Sigmoid colon (tissue), 7 donors: ENCODE results near the gene PLCB2. TPM values are rescaled to one million over a fixed set of nuclear protein-coding genes. Genes with fewer than 3 reads are reported as not detected.

ENCODE experiments used
- DNase-seq: peaks from one replicate; pipeline ENCODE4 v3.0.0-alpha.2; 2019
- H3K27ac ChIP-seq, 4 donors: fragments of 200-600 bp; sonication (generic); one replicate each; pipeline ENCODE4 v1.5.1; 2016 to 2019; ENCODE audit warnings: mild to moderate bottlenecking in 1 of 4
- H3K27me3 ChIP-seq, 3 donors: fragments of 200-600 bp; sonication (generic); one replicate each; pipeline ENCODE4 v1.5.1; 2019; ENCODE audit warnings: mild to moderate bottlenecking in 1 of 3
- H3K36me3 ChIP-seq, 4 donors: fragments of 200-600 bp; sonication (generic); one replicate each; pipeline ENCODE4 v1.5.1; 2016 to 2019
- H3K4me1 ChIP-seq, 4 donors: fragments of 200-600 bp; sonication (generic); one replicate each; pipeline ENCODE4 v1.5.1; 2017 to 2019
- H3K4me3 ChIP-seq, 4 donors: fragments of 200-600 bp; sonication (generic); one replicate each; pipeline ENCODE4 v1.5.1; 2017 to 2019; ENCODE audit warnings: mild to moderate bottlenecking in 2 of 4, moderate library complexity in 1 of 4
- H3K9me3 ChIP-seq, 4 donors: fragments of 200-600 bp in 3 of 4; sonication (generic) in 3 of 4; one replicate each; pipeline versions ENCODE4 v1.5.1 to v1.6.1; 2013 to 2019
- EP300 ChIP-seq, 4 donors: sonication (generic); formaldehyde crosslinking; IDR thresholded peaks; one replicate each; pipeline ENCODE4 v1.6.1; 2017; ENCODE audit warnings: antibody characterized with exemption in 4 of 4
- POLR2A ChIP-seq, 2 donors: fragments of 450-650 bp; IDR thresholded peaks; one replicate each; pipeline ENCODE4 v1.6.1; 2016; ENCODE audit warnings: antibody characterized with exemption in 2 of 2, mild to moderate bottlenecking in 2 of 2, moderate library complexity in 2 of 2
- POLR2AphosphoS5 ChIP-seq, 4 donors: sonication (generic); formaldehyde crosslinking; IDR thresholded peaks; one replicate each; pipeline ENCODE4 v1.6.1; 2017; ENCODE audit warnings: antibody characterized with exemption in 4 of 4
- WGBS, 2 donors: extraction: QIAGEN DNeasy Blood & Tissue Kit; methylation state at CpG; one replicate each; pipeline ENCODE4 v1.1.7; 2013; 5-methylcytosine and 5-hydroxymethylcytosine counted together
- intact Hi-C: fragments of 100-400 bp; cut with DNase I; formaldehyde crosslinking; loops from one replicate; pipeline ENCODE4 v1.15.1; 2023
- polyA plus RNA-seq, 3 donors: library from polyadenylated mRNA; stranded (reverse); fragments of 200-250 nt; gene quantifications; one replicate each; pipeline ENCODE4 v1.2.3, GENCODE V29; 2013
- total RNA-seq, 4 donors: library from RNA; depleted of rRNA; stranded (reverse); fragments of >200 nt; gene quantifications; one replicate each; pipeline ENCODE4 v1.1.0, GENCODE V29; 2016
- TF ChIP-seq, protein P1 (sequence below), 4 experiments: fragments of 450-650 bp in 3 of 4; fragments of 200-600 bp in 1 of 4; IDR thresholded peaks; one replicate each; pipeline ENCODE4 v1.5.1; 2016 to 2019; ENCODE audit warnings: antibody characterized with exemption in 4 of 4, mild to moderate bottlenecking in 3 of 4, moderate library complexity in 2 of 4
- donor health status: healthy with polysubstance abuse.
- donor health status: Bipolar disorder and iron deficiency.
- donor health status: healthy.

PLCB2 gene
- total and polyA plus RNA-seq, 7 donors: 2.4 to 27.5 (median 7.2) TPM

DNA sequence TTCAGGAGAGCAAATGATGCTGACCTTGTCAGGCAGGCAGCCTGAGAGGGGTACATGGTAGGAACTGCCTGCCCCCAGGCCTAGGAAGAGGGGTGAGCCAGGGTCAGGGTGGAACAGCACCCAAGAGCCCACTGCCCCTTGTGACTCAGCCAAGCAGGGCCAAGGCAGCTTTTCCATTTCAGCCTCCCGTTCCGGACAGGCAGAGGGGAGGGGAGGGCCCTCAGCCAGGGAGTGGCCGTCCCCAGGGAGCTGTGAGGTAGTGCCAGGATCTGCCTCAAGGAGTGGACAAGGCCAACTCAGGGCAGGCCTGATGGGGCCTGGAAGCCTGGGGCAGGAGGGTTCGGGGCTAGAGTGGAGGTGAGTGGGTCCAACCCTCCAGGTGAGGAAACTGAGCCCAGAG, 19.8 kb downstream of the PLCB2 start:
- no peak for DNase-seq
- intact Hi-C loops: no loop called here
- H3K27ac ChIP-seq: no peak overlapping the region
- peaks cover 0 to 38% (median 30%) of the 10 kb centered on the region in 4 donors for H3K4me1 ChIP-seq
- 38 to 73% methylated on average over 4 of the region's 4 CpGs for WGBS, 2 donors
- H3K4me3 ChIP-seq: no peak overlapping the region
- no peaks in the 10 kb centered on the region for H3K36me3 ChIP-seq
- H3K9me3 ChIP-seq: no peaks in the 10 kb centered on the region
- H3K27me3 ChIP-seq: peaks cover 4 to 12% (median 6%) of the 10 kb centered on the region in 3 donors
- TF ChIP-seq POLR2A (IDR thresholded peaks at IDR 0.05) (no peak), EP300 (IDR thresholded peaks at IDR 0.05) (no peak), POLR2AphosphoS5 (IDR thresholded peaks at IDR 0.05) (no peak)
- TF ChIP-seq, protein P1, sequence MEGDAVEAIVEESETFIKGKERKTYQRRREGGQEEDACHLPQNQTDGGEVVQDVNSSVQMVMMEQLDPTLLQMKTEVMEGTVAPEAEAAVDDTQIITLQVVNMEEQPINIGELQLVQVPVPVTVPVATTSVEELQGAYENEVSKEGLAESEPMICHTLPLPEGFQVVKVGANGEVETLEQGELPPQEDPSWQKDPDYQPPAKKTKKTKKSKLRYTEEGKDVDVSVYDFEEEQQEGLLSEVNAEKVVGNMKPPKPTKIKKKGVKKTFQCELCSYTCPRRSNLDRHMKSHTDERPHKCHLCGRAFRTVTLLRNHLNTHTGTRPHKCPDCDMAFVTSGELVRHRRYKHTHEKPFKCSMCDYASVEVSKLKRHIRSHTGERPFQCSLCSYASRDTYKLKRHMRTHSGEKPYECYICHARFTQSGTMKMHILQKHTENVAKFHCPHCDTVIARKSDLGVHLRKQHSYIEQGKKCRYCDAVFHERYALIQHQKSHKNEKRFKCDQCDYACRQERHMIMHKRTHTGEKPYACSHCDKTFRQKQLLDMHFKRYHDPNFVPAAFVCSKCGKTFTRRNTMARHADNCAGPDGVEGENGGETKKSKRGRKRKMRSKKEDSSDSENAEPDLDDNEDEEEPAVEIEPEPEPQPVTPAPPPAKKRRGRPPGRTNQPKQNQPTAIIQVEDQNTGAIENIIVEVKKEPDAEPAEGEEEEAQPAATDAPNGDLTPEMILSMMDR (IDR thresholded peaks at IDR 0.05): no peak

- TF ChIP-seq EP300 (IDR thresholded peaks at IDR 0.05) (no peak), POLR2AphosphoS5 (IDR thresholded peaks at IDR 0.05) (no peak), POLR2A (IDR thresholded peaks at IDR 0.05) (no peak)
- TF ChIP-seq, protein P1 (IDR thresholded peaks at IDR 0.05): no peak
- WGBS, 2 donors: 88% methylated on average over 3 of the region's 3 CpGs
- DNase-seq: no peak
- H3K4me3 ChIP-seq: no peak overlapping the region
- H3K4me1 ChIP-seq: peaks cover 0 to 43% (median 35%) of the 10 kb centered on the region in 4 donors
- H3K36me3 ChIP-seq: no peaks in the 10 kb centered on the region
- H3K9me3 ChIP-seq: no peaks in the 10 kb centered on the region
- H3K27ac ChIP-seq: no peak overlapping the region
- H3K27me3 ChIP-seq: peaks cover 9 to 16% (median 10%) of the 10 kb centered on the region in 3 donors
- intact Hi-C loops: no loop called here
Observed at GRCh38 chr15:40287505-40287904, 20.2 kb downstream of the PLCB2 start.

DNA sequence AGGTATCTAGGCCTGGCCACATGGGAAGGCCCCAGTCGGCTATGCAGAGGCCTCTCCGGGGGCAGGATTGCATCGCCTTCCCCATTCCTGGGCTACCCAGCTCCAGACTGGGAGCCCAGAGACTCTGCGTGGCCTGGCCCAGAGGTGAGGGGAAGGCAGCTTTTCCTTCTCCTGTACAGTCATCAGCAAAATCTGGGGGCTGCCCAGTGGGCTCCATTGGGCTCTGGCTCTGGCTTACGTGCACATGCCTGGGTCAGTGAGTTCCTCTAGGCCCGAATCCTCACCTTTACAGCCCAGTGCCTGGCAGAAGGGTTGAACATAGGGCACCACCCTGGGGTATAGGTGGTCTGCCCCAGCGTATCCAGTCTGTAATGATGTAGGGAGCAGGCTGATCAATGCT, 20.9 kb downstream of the PLCB2 start:
- no peak overlapping the region for H3K27ac ChIP-seq
- H3K4me3 ChIP-seq: no peak overlapping the region
- 82% methylated on average over 7 of the region's 7 CpGs for WGBS, 2 donors
- no peaks in the 10 kb centered on the region for H3K9me3 ChIP-seq
- peaks cover 0 to 49% (median 42%) of the 10 kb centered on the region in 4 donors for H3K4me1 ChIP-seq
- peaks cover 14 to 23% (median 16%) of the 10 kb centered on the region in 3 donors for H3K27me3 ChIP-seq
- no peaks in the 10 kb centered on the region for H3K36me3 ChIP-seq
- intact Hi-C loops: no loop called here
- DNase-seq: no peak
- TF ChIP-seq POLR2A (IDR thresholded peaks at IDR 0.05) (no peak), POLR2AphosphoS5 (IDR thresholded peaks at IDR 0.05) (no peak), EP300 (IDR thresholded peaks at IDR 0.05) (no peak)
- TF ChIP-seq, protein P1 (IDR thresholded peaks at IDR 0.05): no peak

- H3K4me1 ChIP-seq: peaks cover 0 to 49% (median 41%) of the 10 kb centered on the region in 4 donors
- TF ChIP-seq, protein P1 (IDR thresholded peaks at IDR 0.05): no peak
- TF ChIP-seq POLR2A (IDR thresholded peaks at IDR 0.05): no peak
- TF ChIP-seq EP300 (IDR thresholded peaks at IDR 0.05): no peak
- TF ChIP-seq POLR2AphosphoS5 (IDR thresholded peaks at IDR 0.05): no peak
- intact Hi-C loops: no loop called here
- no peak overlapping the region for H3K4me3 ChIP-seq
- no peak overlapping the region for H3K27ac ChIP-seq
- 90 to 91% methylated on average over 7 of the region's 7 CpGs for WGBS, 2 donors
- DNase-seq: no peak
- peaks cover 21 to 30% (median 23%) of the 10 kb centered on the region in 3 donors for H3K27me3 ChIP-seq
- H3K36me3 ChIP-seq: no peaks in the 10 kb centered on the region
- no peaks in the 10 kb centered on the region for H3K9me3 ChIP-seq
Observed at GRCh38 chr15:40286061-40286532, 21.6 kb downstream of the PLCB2 start.

- WGBS, 2 donors: 59 to 60% methylated on average over 1 of the region's 1 CpG
- peak overlapping the region in 3 of 4 donors; percentile 18 to 59 (median 23) for H3K27ac ChIP-seq
Observed at GRCh38 chr15:40285554-40286011, 22.2 kb downstream of the PLCB2 start.

More at GRCh38 chr15:40285554-40286011, 22.2 kb downstream of the PLCB2 start:
- H3K4me1 ChIP-seq: peaks cover 0 to 45% (median 36%) of the 10 kb centered on the region in 4 donors
- intact Hi-C loops: no loop called here
- TF ChIP-seq, protein P1 (IDR thresholded peaks at IDR 0.05): no peak
- TF ChIP-seq POLR2A (IDR thresholded peaks at IDR 0.05) (no peak), EP300 (IDR thresholded peaks at IDR 0.05) (no peak), POLR2AphosphoS5 (IDR thresholded peaks at IDR 0.05) (no peak)
- peaks cover 26 to 35% (median 28%) of the 10 kb centered on the region in 3 donors for H3K27me3 ChIP-seq
- no peaks in the 10 kb centered on the region for H3K9me3 ChIP-seq
- no peaks in the 10 kb centered on the region for H3K36me3 ChIP-seq
- no peak overlapping the region for H3K4me3 ChIP-seq
- no peak for DNase-seq
